Measurements from ENCODE around the gene CCL24. TPM values are rescaled to one million over a fixed set of nuclear protein-coding genes. Genes with fewer than 3 reads are reported as not detected.
"Not testable (repeated sequence)": the region's sequence is repeated elsewhere in the genome, so short reads cannot be mapped to it uniquely, and the experiment has no call there.

Gene CCL24
- polyA plus RNA-seq, 1 donor, result not detected

DNA sequence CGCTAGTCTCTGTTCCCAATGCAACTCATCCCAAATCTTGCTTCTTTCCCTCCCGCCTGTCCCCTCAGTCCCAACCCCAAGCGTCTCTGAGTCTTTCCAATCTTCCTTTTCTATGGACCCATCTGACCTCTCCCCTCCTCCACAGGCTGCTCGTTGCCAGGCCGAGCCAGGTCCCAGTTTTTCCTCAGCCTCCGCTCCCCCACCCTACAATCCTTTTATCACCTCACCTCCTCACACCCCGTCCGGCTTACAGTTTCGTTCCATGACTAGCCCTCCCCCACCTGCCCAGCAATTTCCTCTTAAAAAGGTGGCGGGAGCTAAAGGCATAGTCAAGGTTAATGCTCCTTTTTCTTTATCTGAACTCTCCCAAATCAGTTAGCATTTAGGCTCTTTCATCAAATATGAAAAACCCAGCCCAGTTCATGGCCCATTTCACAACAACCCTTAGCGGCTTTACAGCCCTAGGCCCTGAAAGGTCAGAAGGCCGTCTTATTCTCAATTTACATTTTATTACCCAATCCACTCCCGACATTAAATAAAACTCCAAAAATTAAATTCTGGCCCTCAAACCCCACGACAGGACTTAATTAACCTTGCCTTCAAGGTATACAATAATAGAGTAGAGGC lies 32.8 kb downstream of the CCL24 start:
- not testable (repeated sequence) for DNase-seq

DNA sequence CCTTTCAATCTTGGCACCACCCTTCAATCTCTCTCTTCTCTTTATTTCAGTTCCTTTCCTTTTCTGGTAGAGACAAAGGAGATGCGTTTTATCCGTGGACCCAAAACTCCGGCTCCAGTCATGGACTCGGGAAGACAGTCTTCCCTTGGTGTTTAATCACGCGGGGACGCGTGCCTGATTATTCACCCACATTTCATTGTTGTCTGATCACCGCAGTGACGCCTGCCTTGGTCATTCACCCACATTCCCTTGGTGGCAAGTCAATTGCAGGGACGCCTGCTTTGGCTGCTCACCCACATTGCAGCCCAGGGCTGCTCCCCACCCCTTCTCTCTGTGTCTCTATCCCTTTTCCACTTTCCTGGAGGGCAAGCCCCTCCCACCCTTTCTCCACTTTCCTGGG lies 34.1 kb downstream of the CCL24 start:
- not testable (repeated sequence) for DNase-seq

DNA sequence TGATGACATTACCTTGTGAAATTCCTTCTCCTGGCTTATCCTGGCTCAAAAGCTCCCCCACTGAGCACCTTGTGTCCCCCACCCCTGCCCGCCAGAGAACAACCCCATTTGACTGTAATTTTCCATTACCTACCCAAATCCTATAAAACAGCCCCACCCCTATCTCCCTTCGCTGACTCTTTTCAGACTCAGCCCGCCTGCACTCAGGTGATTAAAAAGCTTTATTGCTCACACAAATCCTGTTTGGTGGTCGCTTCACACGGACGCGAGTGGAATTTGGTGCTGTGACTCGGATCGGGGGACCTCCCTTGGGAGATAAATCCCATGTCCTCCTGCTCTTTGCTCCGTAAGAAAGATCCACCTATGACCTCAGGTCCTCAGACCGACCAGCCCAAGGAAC lies 34.6 kb downstream of the CCL24 start:
- not testable (repeated sequence) for DNase-seq

DNA sequence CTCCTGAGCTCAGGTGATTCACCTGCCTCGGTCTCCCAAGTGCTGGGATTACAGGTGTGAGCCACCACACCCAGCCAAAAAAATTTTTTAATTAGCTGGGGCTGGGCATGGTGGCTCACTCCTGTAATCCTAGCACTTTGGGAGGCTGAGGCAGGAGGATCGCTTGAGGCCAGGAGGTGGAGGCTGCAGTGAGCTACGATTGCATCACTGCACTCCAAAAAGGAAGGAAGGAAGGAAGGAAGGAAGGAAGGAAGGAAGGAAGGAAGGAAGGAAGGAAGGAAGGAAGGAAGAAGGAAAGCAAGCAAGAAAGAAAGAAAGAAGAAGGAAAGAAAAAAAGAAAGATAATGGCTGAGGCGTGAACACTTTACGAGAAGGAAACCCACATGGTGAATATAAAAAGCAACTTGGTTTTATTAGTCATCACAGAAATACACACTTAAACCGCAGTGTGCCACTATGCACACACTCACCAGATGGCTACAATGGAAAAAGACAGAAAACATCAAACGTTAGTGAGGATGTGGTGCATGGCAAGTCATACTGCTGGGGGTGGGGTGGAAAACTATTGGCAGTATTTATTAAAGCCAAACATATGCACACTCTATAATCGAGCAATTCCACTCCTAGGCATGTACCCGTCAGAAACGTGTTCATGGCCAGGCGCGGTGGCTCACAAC lies 37.2 kb downstream of the CCL24 start:
- DNase-seq, result no peak

DNA sequence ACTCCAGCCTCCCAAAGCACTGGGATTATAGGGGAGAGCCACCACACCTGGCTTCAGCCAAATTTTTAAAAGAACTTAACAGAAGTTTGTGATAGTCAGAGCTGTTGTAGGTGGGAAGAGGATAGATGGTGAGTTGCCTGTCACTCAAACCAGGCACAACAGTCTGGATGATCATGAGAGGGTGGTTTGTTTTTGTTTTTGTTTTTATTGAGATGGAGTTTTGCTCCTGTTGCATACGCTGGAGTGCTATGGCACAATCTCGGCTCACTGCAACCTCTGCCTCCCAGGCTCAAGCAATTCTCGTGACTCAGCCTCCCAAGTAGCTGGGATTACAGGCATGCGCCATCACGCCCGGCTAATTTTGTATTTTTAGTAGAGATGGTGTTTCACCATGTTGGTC lies 39.6 kb downstream of the CCL24 start:
- not testable (repeated sequence) for DNase-seq

DNA sequence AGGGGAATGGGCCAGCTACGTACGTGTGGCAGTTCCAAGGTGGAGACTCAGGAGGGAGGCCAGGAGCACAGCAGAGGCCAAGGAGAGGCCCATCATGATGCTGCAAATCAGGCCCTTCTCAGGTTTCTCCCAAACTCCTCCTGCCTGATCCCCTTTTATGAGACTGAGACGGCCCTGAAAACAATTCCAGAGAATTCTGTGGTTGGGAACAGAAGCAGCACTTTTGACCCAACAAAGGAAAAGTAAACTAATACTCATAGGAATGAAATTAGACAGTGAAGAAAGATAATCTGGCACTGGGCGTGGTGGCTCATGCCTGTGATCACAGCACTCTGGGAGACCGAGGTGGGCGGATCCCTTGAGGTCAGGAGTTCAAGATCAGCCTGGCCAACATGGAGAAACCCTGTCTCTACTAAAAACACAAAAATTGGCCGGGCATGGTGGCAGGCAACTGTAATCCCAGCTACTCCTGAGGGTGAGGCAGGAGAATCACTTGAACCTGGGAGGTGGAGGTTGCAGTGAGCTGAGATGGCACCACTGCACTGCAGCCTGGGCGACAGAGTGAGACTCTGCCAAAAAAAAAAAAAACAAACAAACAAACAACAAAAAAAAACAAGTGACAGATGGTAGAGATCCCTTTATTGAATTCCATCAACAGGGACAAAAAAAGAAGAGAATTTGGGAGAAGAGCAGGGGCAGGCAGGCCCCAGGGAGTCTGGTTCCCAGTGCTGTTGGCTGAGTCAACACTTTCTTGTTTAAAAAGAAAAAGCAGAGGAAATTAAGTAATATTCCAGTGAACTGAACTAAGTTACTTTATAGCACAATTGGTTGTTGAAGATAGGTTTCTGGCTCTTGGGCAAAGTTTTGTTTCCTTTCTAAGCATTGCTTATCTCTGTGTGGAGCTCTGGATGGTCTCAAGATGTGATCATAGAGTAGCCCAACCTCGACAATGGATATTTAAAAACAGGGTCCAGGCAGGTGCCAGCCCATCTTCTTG lies 41.2 kb downstream of the CCL24 start, which contains the start of gene CCL26:
Gene CCL26 (minus strand): TSS at position 131 of the 997 bp plus-strand sequence. CDS start 35 bp downstream, at position 96.
- no peak for DNase-seq

DNA sequence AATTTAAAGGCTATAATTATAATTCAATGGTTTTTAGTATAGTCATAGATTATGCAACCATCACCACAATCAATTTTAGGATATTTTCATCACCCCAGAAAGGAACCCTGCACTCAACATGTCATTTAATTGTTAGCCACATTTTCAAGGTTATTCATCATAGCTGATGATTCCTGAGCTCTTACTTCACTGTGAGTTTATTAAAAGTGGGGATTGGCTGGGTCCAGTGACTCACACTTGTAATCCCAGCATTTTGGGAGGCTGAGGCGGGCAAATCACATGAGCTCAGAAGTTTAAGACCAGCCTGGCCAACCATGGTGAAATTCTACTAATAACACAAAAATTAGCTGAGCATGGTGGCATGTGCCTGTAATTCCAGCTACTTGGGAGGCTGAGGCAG lies 42.4 kb downstream of the CCL24 start:
- DNase-seq, result no peak

DNA sequence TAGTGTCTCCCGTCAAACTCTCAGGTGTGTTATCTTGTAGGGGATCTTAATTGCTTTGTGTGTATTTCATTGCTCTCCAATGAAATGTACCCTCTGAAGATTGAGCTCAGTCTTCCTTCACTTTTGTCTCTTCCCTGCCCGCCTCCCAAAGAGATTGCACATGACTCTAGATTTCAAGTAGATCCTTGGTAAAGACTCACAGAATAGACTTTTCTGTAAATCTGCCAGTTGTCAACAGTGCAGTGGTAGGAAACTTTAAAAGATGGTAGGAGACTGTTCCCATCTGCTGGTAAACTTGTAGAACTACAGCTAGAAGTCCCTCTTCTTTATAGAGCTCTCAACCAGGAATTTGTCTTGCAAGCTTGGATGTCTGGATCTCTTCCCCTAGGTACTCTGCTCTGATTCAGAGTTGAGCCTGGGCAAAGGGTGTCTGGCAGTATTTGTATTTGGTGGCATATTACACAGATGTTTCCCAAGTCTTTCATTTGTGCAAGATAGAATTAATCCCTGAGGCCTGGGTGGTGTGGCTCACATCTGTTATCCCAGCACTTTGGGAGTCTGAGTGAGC lies 51.2 kb downstream of the CCL24 start:
- DNase-seq, result peak; percentile 61

DNA sequence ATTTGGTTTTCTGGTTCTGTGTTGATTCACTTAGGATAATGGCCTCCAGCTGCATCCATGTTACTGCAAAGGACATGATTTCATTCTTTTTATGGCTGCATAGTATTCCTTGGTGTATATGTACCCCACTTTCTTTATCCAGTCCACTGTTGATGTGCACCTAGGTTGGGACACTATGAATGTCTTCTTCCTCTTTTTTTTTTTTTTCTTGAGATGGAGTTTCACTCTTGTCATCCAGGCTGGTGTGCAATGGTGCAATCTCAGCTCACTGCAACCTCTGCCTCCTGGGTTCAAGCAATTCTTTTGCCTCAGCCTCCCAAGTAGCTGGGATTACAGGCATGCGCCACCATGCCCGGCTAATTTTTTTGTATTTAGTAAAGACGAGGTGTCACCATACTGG lies 51.8 kb downstream of the CCL24 start:
- DNase-seq, result not testable (repeated sequence)

Other genes with a start within 250 kb of the CCL24 start
- 40.1 TPM for gene HIP1, start 74.9 kb downstream of the CCL24 start, polyA plus RNA-seq (ENCODE audit: insufficient read length)
- gene CCL26, start 41.6 kb downstream of the CCL24 start, polyA plus RNA-seq (ENCODE audit: insufficient read length), result not detected
- gene RHBDD2, start 65.2 kb upstream of the CCL24 start, polyA plus RNA-seq (ENCODE audit: insufficient read length), result 60.4 TPM
- 53.7 TPM for gene POR, start 101.3 kb upstream of the CCL24 start, polyA plus RNA-seq (ENCODE audit: insufficient read length)
- 56.2 TPM for gene TMEM120A, start 180.8 kb upstream of the CCL24 start, polyA plus RNA-seq (ENCODE audit: insufficient read length)
- gene STYXL1, start 234.2 kb upstream of the CCL24 start, polyA plus RNA-seq (ENCODE audit: insufficient read length), result 47.5 TPM
- 213 TPM for gene MDH2, start 234.3 kb upstream of the CCL24 start, polyA plus RNA-seq (ENCODE audit: insufficient read length)